HepG2 (cell line): ENCODE measurements around the gene DNASE1L2. TPM values are rescaled to one million over a fixed set of nuclear protein-coding genes. Genes with fewer than 3 reads are reported as not detected.

ENCODE experiments used
- EZH2 ChIP-seq: conservative IDR thresholded peaks from 2 replicates; pipeline ENCODE4 v1.6.1; 2012; ENCODE audit warnings: mild to moderate bottlenecking, low read depth, low read length, moderate library complexity
- FOXA3 ChIP-seq: IDR thresholded peaks from 2 replicates; pipeline ENCODE4 v1.6.1; 2016; ENCODE audit warnings: missing genetic modification reagents, missing compliant biosample characterization
- HMGXB3 ChIP-seq: sonication (generic); formaldehyde crosslinking; IDR thresholded peaks from 2 replicates; pipeline ENCODE4 v1.4.0; 2020; ENCODE audit warnings: missing genetic modification reagents, borderline replicate concordance
- HOXA5 ChIP-seq: sonication (generic); formaldehyde crosslinking; IDR thresholded peaks from 2 replicates; pipeline ENCODE4 v1.4.0; 2020; ENCODE audit warnings: missing genetic modification reagents
- NCOA5 ChIP-seq: sonication (generic); formaldehyde crosslinking; IDR thresholded peaks from 2 replicates; pipeline ENCODE4 v1.4.0; 2020; ENCODE audit warnings: missing genetic modification reagents
- RCOR2 ChIP-seq: IDR thresholded peaks from 2 replicates; pipeline ENCODE4 v1.6.1; 2016; ENCODE audit warnings: missing biosample characterization, missing genetic modification reagents
- RFXANK ChIP-seq: IDR thresholded peaks from 2 replicates; pipeline ENCODE4 v1.6.1; 2016
- SATB2 ChIP-seq: sonication (generic); formaldehyde crosslinking; IDR thresholded peaks from 2 replicates; pipeline ENCODE4 v1.5.0; 2020; ENCODE audit warnings: missing genetic modification reagents
- SNAPC2 ChIP-seq: sonication (generic); formaldehyde crosslinking; IDR thresholded peaks from 2 replicates; pipeline ENCODE4 v1.8.1; 2022; ENCODE audit warnings: mild to moderate bottlenecking, missing genetic modification reagents
- TBL1XR1 ChIP-seq: fragments of 150-350 bp; IDR thresholded peaks from 2 replicates; pipeline ENCODE4 v1.6.1; 2014; ENCODE audit warnings: borderline replicate concordance, low read length; ENCODE audit not compliant: partially characterized antibody
- TBX3 ChIP-seq: fragments of 450-650 bp; IDR thresholded peaks from 2 replicates; pipeline ENCODE4 v1.6.1; 2017; ENCODE audit warnings: antibody characterized with exemption, mild to moderate bottlenecking, inconsistent platforms, borderline replicate concordance
- TOPORS ChIP-seq: sonication (generic); formaldehyde crosslinking; IDR thresholded peaks from 2 replicates; pipeline ENCODE4 v1.8.0; 2023; ENCODE audit warnings: mild to moderate bottlenecking, missing genetic modification reagents
- TSC22D2 ChIP-seq: sonication (generic); formaldehyde crosslinking; IDR thresholded peaks from 2 replicates; pipeline ENCODE4 v1.5.1; 2020; ENCODE audit warnings: missing genetic modification reagents, mild to moderate bottlenecking, borderline replicate concordance
- ZBTB39 ChIP-seq: sonication (generic); formaldehyde crosslinking; IDR thresholded peaks from 2 replicates; pipeline ENCODE4 v1.5.0; 2020; ENCODE audit warnings: missing genetic modification reagents
- ZBTB42 ChIP-seq: sonication (generic); formaldehyde crosslinking; IDR thresholded peaks from 2 replicates; pipeline ENCODE4 v1.5.0; 2020; ENCODE audit warnings: mild to moderate bottlenecking, missing genetic modification reagents
- ZFYVE20 ChIP-seq: sonication (generic); formaldehyde crosslinking; IDR thresholded peaks from 2 replicates; pipeline ENCODE4 v1.8.0; 2023; ENCODE audit warnings: low read depth, mild to moderate bottlenecking, moderate library complexity, missing genetic modification reagents, borderline replicate concordance
- ZNF549 ChIP-seq: sonication (generic); formaldehyde crosslinking; IDR thresholded peaks from 2 replicates; pipeline ENCODE4 v1.5.0; 2020; ENCODE audit warnings: missing genetic modification reagents
- ZNF615 ChIP-seq: sonication (generic); formaldehyde crosslinking; IDR thresholded peaks from 2 replicates; pipeline ENCODE4 v1.5.0; 2020; ENCODE audit warnings: mild to moderate bottlenecking, missing genetic modification reagents, borderline replicate concordance
- ZNF7 ChIP-seq: IDR thresholded peaks from 2 replicates; pipeline ENCODE4 v1.6.1; 2016; ENCODE audit warnings: missing biosample characterization, missing genetic modification reagents
- polyA plus RNA-seq, 8 experiments: library from polyadenylated mRNA; depleted of rRNA in 3 of 8; stranded (reverse) in 7 of 8; unstranded in 1 of 8; fragments of >200 nt; fragmentation: Illumina TruSeq in 4 of 8; extraction: Trizol in 4 of 8; gene quantifications; 2 replicates each; pipeline versions ENCODE4 v1.2.1 to v1.2.3, GENCODE V29; 2011 to 2016; ENCODE audit warnings: low read depth in 4 of 8, missing spikeins in 1 of 8, mixed read lengths in 1 of 8; ENCODE audit not compliant: insufficient read depth in 1 of 8
- total RNA-seq, 5 experiments: library from RNA; depleted of rRNA; stranded (reverse); fragments of >200 nt; fragmentation: Illumina TruSeq; extraction: Trizol; gene quantifications; 2 replicates each; pipeline ENCODE4 v1.2.3, GENCODE V29; 2016; ENCODE audit warnings: low read depth in 1 of 5

The DNASE1L2 gene
- total and polyA plus RNA-seq, 2 of the 13 experiments (the other 11 are each of a cell fraction or from before 2014, with no cell fraction given): 0.44 to 0.50 TPM

GRCh38 chr16:2205104-2205966 lies 30.9 kb upstream of the DNASE1L2 start, which contains the start of gene MLST8 (continued):
- TF ChIP-seq ZFYVE20 (no peak), RCOR2 (peak; percentile 12; the same call in 1 of the 2 replicates), TBL1XR1 (peak; percentile 56), SATB2 (CRISPR knock-in tag) (0 out of 2 replicates have a peak, but pooled peaks have one; percentile 53), ZNF615 (CRISPR knock-in tag) (peak; percentile 74; the same call in 1 of the 2 replicates), FOXA3 (no peak), ZNF7 (CRISPR knock-in tag) (no peak), HOXA5 (CRISPR knock-in tag) (peak; percentile 57; the same call in 1 of the 2 replicates), ZBTB39 (CRISPR knock-in tag) (peak; percentile 93; the same call in 1 of the 2 replicates), TSC22D2 (CRISPR knock-in tag) (0 out of 2 replicates have a peak, but pooled peaks have one; percentile 64), TBX3 (no peak), EZH2 (no peak), HMGXB3 (CRISPR knock-in tag) (peak; percentile 64; the same call in 1 of the 2 replicates), ZNF549 (CRISPR knock-in tag) (no peak), SNAPC2 (CRISPR knock-in tag) (peak; percentile 32; the same call in 1 of the 2 replicates), TOPORS (peak; percentile 72), RFXANK (CRISPR knock-in tag) (no peak), NCOA5 (CRISPR knock-in tag) (no peak), ZBTB42 (CRISPR knock-in tag) (no peak)
